Right lobe of liver (tissue), 4 donors: Measurements from ENCODE around the gene ZIC4.

Source experiments
- POLR2A ChIP-seq: fragments of 450-650 bp; IDR thresholded peaks from one replicate; pipeline ENCODE4 v1.6.1; 2017; ENCODE audit warnings: antibody characterized with exemption, mild to moderate bottlenecking
- TF ChIP-seq, protein P1 (sequence below), 4 donors: fragments of 200-600 bp in 3 of 4; fragments of 450-650 bp in 1 of 4; IDR thresholded peaks; one replicate each; pipeline versions ENCODE4 v1.5.1 to v1.8.0; 2016 to 2022; ENCODE audit warnings: antibody characterized with exemption in 4 of 4, mild to moderate bottlenecking in 2 of 4
- donor health status: DM: no; HTN: no; CAD: no.
- donor health status: DM: no; HTN: no; CAD: no.
- donor health status: DM: no; HTN: yes; CAD: no.

DNA sequence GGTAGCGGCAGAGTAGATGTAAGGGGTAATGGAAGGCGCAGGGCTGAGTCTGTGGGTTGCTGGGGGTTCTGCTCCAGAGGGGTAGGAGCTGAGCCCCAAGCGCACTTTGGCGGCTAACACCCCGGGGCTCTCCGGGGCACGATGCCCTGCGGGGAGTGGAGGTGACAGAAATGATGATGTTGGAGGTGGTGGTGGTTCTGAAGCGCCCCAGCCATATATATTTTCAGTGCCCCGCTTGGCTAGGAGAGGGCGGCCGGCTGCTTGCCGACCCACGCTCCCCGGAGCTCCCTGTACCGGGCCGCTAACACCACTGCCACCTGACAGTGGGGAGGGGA, 9.7 kb downstream of the ZIC4 start:
- TF ChIP-seq, protein P1, sequence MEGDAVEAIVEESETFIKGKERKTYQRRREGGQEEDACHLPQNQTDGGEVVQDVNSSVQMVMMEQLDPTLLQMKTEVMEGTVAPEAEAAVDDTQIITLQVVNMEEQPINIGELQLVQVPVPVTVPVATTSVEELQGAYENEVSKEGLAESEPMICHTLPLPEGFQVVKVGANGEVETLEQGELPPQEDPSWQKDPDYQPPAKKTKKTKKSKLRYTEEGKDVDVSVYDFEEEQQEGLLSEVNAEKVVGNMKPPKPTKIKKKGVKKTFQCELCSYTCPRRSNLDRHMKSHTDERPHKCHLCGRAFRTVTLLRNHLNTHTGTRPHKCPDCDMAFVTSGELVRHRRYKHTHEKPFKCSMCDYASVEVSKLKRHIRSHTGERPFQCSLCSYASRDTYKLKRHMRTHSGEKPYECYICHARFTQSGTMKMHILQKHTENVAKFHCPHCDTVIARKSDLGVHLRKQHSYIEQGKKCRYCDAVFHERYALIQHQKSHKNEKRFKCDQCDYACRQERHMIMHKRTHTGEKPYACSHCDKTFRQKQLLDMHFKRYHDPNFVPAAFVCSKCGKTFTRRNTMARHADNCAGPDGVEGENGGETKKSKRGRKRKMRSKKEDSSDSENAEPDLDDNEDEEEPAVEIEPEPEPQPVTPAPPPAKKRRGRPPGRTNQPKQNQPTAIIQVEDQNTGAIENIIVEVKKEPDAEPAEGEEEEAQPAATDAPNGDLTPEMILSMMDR (IDR thresholded peaks at IDR 0.05) = no peak
- no peak for TF ChIP-seq POLR2A
